GM19035 (cell line): ENCODE data around the gene MKKS.
"Not testable (repeated sequence)": the region's sequence is repeated elsewhere in the genome, so short reads cannot be mapped to it uniquely, and the experiment has no call there.

Source experiments
- ATAC-seq: cut with Tn5 transposase; IDR thresholded peaks from one replicate; pipeline ENCODE4 v1.9.1; 2021; ENCODE audit not compliant: unreplicated experiment

The MKKS gene

GRCh38 chr20:10415013-10415650 lies 18.9 kb downstream of the MKKS start:
- ATAC-seq = no peak

- no peak for ATAC-seq
Measured at GRCh38 chr20:10412591-10413408, 21.2 kb downstream of the MKKS start.

GRCh38 chr20:10411673-10412072 lies 22.3 kb downstream of the MKKS start:
- no peak for ATAC-seq

- ATAC-seq = no peak
Measured at GRCh38 chr20:10408108-10408813, 25.8 kb downstream of the MKKS start.

GRCh38 chr20:10404959-10405530 lies 29.0 kb downstream of the MKKS start:
- ATAC-seq = no peak

- ATAC-seq = no peak
Measured at GRCh38 chr20:10404023-10404628, 29.9 kb downstream of the MKKS start.

- ATAC-seq = no peak
Measured at GRCh38 chr20:10402938-10403608, 30.9 kb downstream of the MKKS start.

GRCh38 chr20:10398834-10399369 lies 35.1 kb downstream of the MKKS start:
- no peak for ATAC-seq

GRCh38 chr20:10394752-10395151 lies 39.3 kb downstream of the MKKS start:
- ATAC-seq = not testable (repeated sequence)

GRCh38 chr20:10390709-10391108 lies 43.3 kb downstream of the MKKS start:
- ATAC-seq = no peak

GRCh38 chr20:10388597-10388996 lies 45.4 kb downstream of the MKKS start:
- no peak for ATAC-seq

GRCh38 chr20:10387686-10388085 lies 46.3 kb downstream of the MKKS start:
- ATAC-seq = no peak

- ATAC-seq = no peak
Measured at GRCh38 chr20:10385850-10386544, 48.0 kb downstream of the MKKS start.

GRCh38 chr20:10381477-10381876 lies 52.5 kb downstream of the MKKS start:
- ATAC-seq = no peak

GRCh38 chr20:10379761-10380160 lies 54.3 kb downstream of the MKKS start:
- no peak for ATAC-seq

GRCh38 chr20:10376270-10377075 lies 57.5 kb downstream of the MKKS start:
- no peak for ATAC-seq

- no peak for ATAC-seq
Measured at GRCh38 chr20:10375191-10375590, 58.8 kb downstream of the MKKS start.

- no peak for ATAC-seq
Measured at GRCh38 chr20:10374036-10374435, 60.0 kb downstream of the MKKS start.

GRCh38 chr20:10371467-10371866 lies 62.6 kb downstream of the MKKS start:
- ATAC-seq = no peak
